Spleen (tissue), 7 donors: ENCODE measurements around the gene UBTF.

Experiments
- CTCF ChIP-seq, 11 experiments: fragments of 200-600 bp in 7 of 11; fragments of 450-650 bp in 4 of 11; sonication (generic) in 4 of 11; IDR thresholded peaks in 8 of 11; conservative IDR thresholded peaks in 3 of 11; 1 replicate in 7 of 11; 2 replicates in 4 of 11; pipeline versions ENCODE4 v1.4.0 to v1.8.0; 2016 to 2021; ENCODE audit warnings: antibody characterized with exemption in 11 of 11, inconsistent platforms in 4 of 11, mild to moderate bottlenecking in 1 of 11
- POLR2A ChIP-seq, 3 donors: fragments of 450-650 bp; IDR thresholded peaks; one replicate each; pipeline ENCODE4 v1.5.1; 2017; ENCODE audit warnings: antibody characterized with exemption in 3 of 3, mild to moderate bottlenecking in 1 of 3
- POLR2AphosphoS5 ChIP-seq, 3 donors: sonication (generic); formaldehyde crosslinking; IDR thresholded peaks; one replicate each; pipeline ENCODE4 v1.5.1; 2017; ENCODE audit warnings: antibody characterized with exemption in 3 of 3
- donor health status: DM: no; HTN: no; CAD: no; lungs with moderate emphysema.
- donor health status: DM: no; HTN: no; CAD: no.
- donor health status: DM: no; HTN: no; CAD: no.

GRCh38 chr17:44249501-44250246, 30.2 kb upstream of the UBTF start:
- TF ChIP-seq CTCF (IDR thresholded peaks at IDR 0.05 in 8 of 11, conservative IDR thresholded peaks at IDR 0.05 in 3 of 11) (no peak), POLR2AphosphoS5 (IDR thresholded peaks at IDR 0.05) (no peak), POLR2A (IDR thresholded peaks at IDR 0.05) (no peak)
